Panc1 (cell line): ENCODE data around the gene INHBB. TPM values are rescaled to one million over a fixed set of nuclear protein-coding genes. Genes with fewer than 3 reads are reported as not detected.

Experiments used
- ATAC-seq: fragments of 200-7000 bp; cut with Tn5 transposase; 2 replicates; pipeline ENCODE4 v1.9.1; 2020; ENCODE audit warnings: mild to moderate bottlenecking, moderate library complexity
- BruUV-seq: library from RNA; stranded (reverse); fragments of 400-500 nt; replicated peaks from 2 replicates; lab custom pipeline; 2021; lab: Mats Ljungman, UMichigan
- CTCF ChIA-PET: fragments of 300-600 bp; sonication (Branson Sonifier 250); formaldehyde crosslinking; loops from one replicate; lab custom pipeline; 2022; ENCODE audit warnings: antibody characterized with exemption; lab: Charles Lee
- POLR2A ChIA-PET: fragments of 300-600 bp; sonication (Branson Sonifier 250); formaldehyde crosslinking; loops from one replicate; lab custom pipeline; 2022; ENCODE audit warnings: antibody characterized with exemption; lab: Charles Lee
- DNase-seq: peaks from one replicate; pipeline ENCODE4 v3.0.0-alpha.2; 2010; ENCODE audit warnings: low read depth, low spot score
- H3K27ac ChIP-seq: 2 replicates; pipeline ENCODE4 v1.5.1; 2011; ENCODE audit warnings: mild to moderate bottlenecking, low read length, inconsistent platforms
- H3K27me3 ChIP-seq: fragments of 200-500 bp; sonication (Bioruptor generic); 2 replicates; pipeline ENCODE4 v1.6.0; 2014; ENCODE audit warnings: low read length, inconsistent platforms; ENCODE audit not compliant: control insufficient read depth, insufficient read depth
- H3K36me3 ChIP-seq: fragments of 200-500 bp; sonication (Bioruptor generic); 2 replicates; pipeline ENCODE4 v1.5.1; 2014; ENCODE audit warnings: inconsistent platforms, mild to moderate bottlenecking, low read length, moderate library complexity; ENCODE audit not compliant: control insufficient read depth, insufficient read depth
- H3K4me1 ChIP-seq: 2 replicates; pipeline ENCODE4 v1.5.1; 2011; ENCODE audit warnings: inconsistent platforms, mild to moderate bottlenecking, low read length, moderate library complexity; ENCODE audit not compliant: control insufficient read depth, insufficient read depth
- H3K4me3 ChIP-seq, 2 experiments: 2 replicates each; pipeline ENCODE4 v1.5.1; 2011 to 2012; ENCODE audit warnings: low read depth in 2 of 2, low read length in 2 of 2, mild to moderate bottlenecking in 2 of 2, inconsistent platforms in 1 of 2, moderate library complexity in 1 of 2
- H3K9me3 ChIP-seq: fragments of 200-500 bp; sonication (Bioruptor generic); 2 replicates; pipeline ENCODE4 v1.5.1; 2014; ENCODE audit warnings: low read depth, mild to moderate bottlenecking, inconsistent platforms, low read length, moderate library complexity; ENCODE audit not compliant: control insufficient read depth, insufficient read depth
- CTCF ChIP-seq: fragments of 450-650 bp; IDR thresholded peaks from 2 replicates; pipeline ENCODE4 v1.5.1; 2017; ENCODE audit warnings: mild to moderate bottlenecking
- POLR2AphosphoS5 ChIP-seq: IDR thresholded peaks from 2 replicates; pipeline ENCODE4 v1.6.1; 2012; ENCODE audit warnings: mild to moderate bottlenecking, low read depth, low read length, moderate library complexity
- REST ChIP-seq, 2 experiments: IDR thresholded peaks; 2 replicates each; pipeline ENCODE4 v1.6.1; 2011 to 2012; ENCODE audit warnings: low read depth in 2 of 2, control low read depth in 1 of 2, low read length in 1 of 2, mild to moderate bottlenecking in 1 of 2, moderate library complexity in 1 of 2; ENCODE audit not compliant: insufficient read depth in 1 of 2
- SIN3A ChIP-seq: IDR thresholded peaks from 2 replicates; pipeline ENCODE4 v1.6.1; 2012; ENCODE audit warnings: low read depth, mild to moderate bottlenecking, low read length, moderate library complexity, borderline replicate concordance; ENCODE audit not compliant: insufficient read depth
- TCF7L2 ChIP-seq: IDR thresholded peaks from 2 replicates; pipeline ENCODE4 v1.6.1; 2011; ENCODE audit warnings: mild to moderate bottlenecking, low read depth, low read length, inconsistent platforms
- in situ Hi-C: cut with HindIII; loops from 2 replicates; pipeline ENCODE4 v1.10.0; 2016; ENCODE audit warnings: low sequenced_read_pairs, low pct_unique_long_range_greater_than_20kb
- intact Hi-C: fragments of 100-400 bp; cut with micrococcal nuclease; formaldehyde crosslinking; loops from one replicate; pipeline ENCODE4 v1.10.0; 2022; ENCODE audit not compliant: unreplicated experiment
- total RNA-seq: library from RNA; stranded (reverse); gene quantifications from one replicate; pipeline ENCODE4 v1.2.1, GENCODE V29; 2021; ENCODE audit not compliant: unreplicated experiment

Gene INHBB
- total RNA-seq, 1 experiment from 2014 or later, result 38.2 TPM

- H3K36me3 ChIP-seq, result no peaks in the 10 kb centered on the region
- intact Hi-C loops, result no loop called here
- in situ Hi-C loops, result no loop called here
- H3K9me3 ChIP-seq, result no peaks in the 10 kb centered on the region
- ChIA-PET POLR2A (no interaction called here), CTCF (no interaction called here)
- TF ChIP-seq REST (IDR thresholded peaks at IDR 0.05; ENCODE audit: insufficient read depth in 1 of 2, low read depth in 2 of 2, low read length in 1 of 2) (no peak), SIN3A (no peak), TCF7L2 (no peak), POLR2AphosphoS5 (no peak), CTCF (no peak)
- BruUV-seq, result no TSS peak
- DNase-seq (no peak), ATAC-seq (no peak)
- no peaks in the 10 kb centered on the region for H3K27me3 ChIP-seq
- no peak overlapping the region for H3K27ac ChIP-seq
- H3K4me1 ChIP-seq, result peaks cover 17% of the 10 kb centered on the region
- H3K4me3 ChIP-seq, result no peak overlapping the region
Measured at GRCh38 chr2:120350801-120351320, 4.9 kb downstream of the INHBB start.

- ChIA-PET CTCF (interaction anchor here (0.6 kb wide), 1 partner anchor 201 kb away, joined by 3 read pairs; no protein-coding TSS in a partner anchor), POLR2A (interaction anchor here (0.7 kb wide), 1 partner anchor 10 kb away, joined by 4 read pairs; no protein-coding TSS in a partner anchor)
- H3K9me3 ChIP-seq, result no peaks in the 10 kb centered on the region
- BruUV-seq, result no TSS peak
- in situ Hi-C loops, result no loop called here
- intact Hi-C loops, result no loop called here
- no peaks in the 10 kb centered on the region for H3K36me3 ChIP-seq
- H3K4me1 ChIP-seq, result peaks cover 13% of the 10 kb centered on the region
- DNase-seq (no peak), ATAC-seq (peak; percentile 42)
- TF ChIP-seq SIN3A (no peak), POLR2AphosphoS5 (peak; percentile 30; the same call in 1 of the 2 replicates)
- no peak overlapping the region for H3K27ac ChIP-seq
- H3K4me3 ChIP-seq, result no peak overlapping the region
- no peaks in the 10 kb centered on the region for H3K27me3 ChIP-seq
Measured at GRCh38 chr2:120352696-120353590, 7.0 kb downstream of the INHBB start.
